GM23338 (cell line): ENCODE measurements around the gene RYR2. TPM values are rescaled to one million over a fixed set of nuclear protein-coding genes. Genes with fewer than 3 reads are reported as not detected.
A peak's percentile ranks its signal among the peaks of the same experiment; 100 is the strongest.
"Not testable (repeated sequence)": the region's sequence is repeated elsewhere in the genome, so short reads cannot be mapped to it uniquely, and the experiment has no call there.

Experiments used
- ATAC-seq: fragments of 200-7000 bp; cut with Tn5 transposase; 3 replicates; pipeline ENCODE4 v1.9.1; 2020
- DNase-seq: peaks from one replicate; pipeline ENCODE4 v3.0.0-alpha.2; 2015; ENCODE audit warnings: low spot score
- H2AFZ ChIP-seq: fragments of 200-600 bp; sonication (generic); 2 replicates; pipeline ENCODE4 v1.8.0; 2016; ENCODE audit warnings: antibody characterized with exemption, mild to moderate bottlenecking, moderate library complexity
- H3F3A ChIP-seq: fragments of 200-600 bp; sonication (generic); replicated peaks from 2 replicates; pipeline ENCODE4 v1.8.0; 2017; ENCODE audit warnings: antibody characterized with exemption, mixed run types, low read depth
- H3K27ac ChIP-seq: fragments of 200-600 bp; sonication (generic); 2 replicates; pipeline ENCODE4 v1.6.1; 2016; ENCODE audit warnings: low read depth
- H3K27me3 ChIP-seq: fragments of 200-600 bp; sonication (generic); 2 replicates; pipeline ENCODE4 v1.8.0; 2016; ENCODE audit warnings: mild to moderate bottlenecking, mixed run types, moderate library complexity; ENCODE audit not compliant: insufficient read depth
- H3K36me3 ChIP-seq: fragments of 200-600 bp; sonication (generic); 2 replicates; pipeline ENCODE4 v1.8.0; 2016; ENCODE audit warnings: mild to moderate bottlenecking; ENCODE audit not compliant: insufficient read depth
- H3K4me1 ChIP-seq: fragments of 200-600 bp; sonication (generic); 2 replicates; pipeline ENCODE4 v1.8.0; 2016; ENCODE audit warnings: mild to moderate bottlenecking, moderate library complexity; ENCODE audit not compliant: insufficient read depth
- H3K4me2 ChIP-seq: fragments of 200-600 bp; sonication (generic); 2 replicates; pipeline ENCODE4 v1.7.1; 2017; ENCODE audit warnings: mixed run types
- H3K4me3 ChIP-seq: fragments of 200-600 bp; sonication (generic); 2 replicates; pipeline ENCODE4 v1.6.1; 2016; ENCODE audit warnings: mixed run types
- H3K79me2 ChIP-seq: fragments of 200-600 bp; sonication (generic); replicated peaks from 2 replicates; pipeline ENCODE4 v1.8.0; 2017; ENCODE audit warnings: mild to moderate bottlenecking; ENCODE audit not compliant: insufficient read depth
- H3K9me2 ChIP-seq: fragments of 200-600 bp; sonication (generic); 2 replicates; pipeline ENCODE4 v1.8.0; 2017; ENCODE audit not compliant: insufficient read depth
- H4K20me1 ChIP-seq: fragments of 200-600 bp; sonication (generic); replicated peaks from 2 replicates; pipeline ENCODE4 v1.8.0; 2017; ENCODE audit warnings: mild to moderate bottlenecking; ENCODE audit not compliant: insufficient read depth
- H3K27ac Mint-ChIP-seq: 2 replicates; pipeline ENCODE4 v1.8.0; 2020; ENCODE audit warnings: inconsistent platforms, mild to moderate bottlenecking, moderate library complexity, mixed read lengths
- H3K27me3 Mint-ChIP-seq: 3 replicates; pipeline ENCODE4 v1.8.0; 2022; ENCODE audit warnings: low read depth, mild to moderate bottlenecking, moderate library complexity, mixed read lengths, inconsistent platforms; ENCODE audit not compliant: insufficient read depth, poor library complexity
- H3K36me3 Mint-ChIP-seq: 3 replicates; pipeline ENCODE4 v1.8.0; 2021; ENCODE audit warnings: low read depth, mild to moderate bottlenecking, inconsistent platforms, moderate library complexity, mixed read lengths
- H3K4me1 Mint-ChIP-seq: 3 replicates; pipeline ENCODE4 v1.8.0; 2020; ENCODE audit warnings: mild to moderate bottlenecking, inconsistent platforms, mixed read lengths
- H3K4me3 Mint-ChIP-seq: 3 replicates; pipeline ENCODE4 v1.8.0; 2021; ENCODE audit warnings: moderate library complexity, mild to moderate bottlenecking, inconsistent platforms, mixed read lengths
- H3K9me3 Mint-ChIP-seq: 3 replicates; pipeline ENCODE4 v1.8.0; 2020; ENCODE audit warnings: moderate library complexity, mild to moderate bottlenecking, inconsistent platforms, mixed read lengths
- CREB1 ChIP-seq: fragments of 250-450 bp; sonication (Bioruptor Pico); IDR thresholded peaks from 2 replicates; pipeline ENCODE4 v1.5.0; 2020; ENCODE audit warnings: low read depth, mild to moderate bottlenecking, moderate library complexity
- EZH2 ChIP-seq: fragments of 200-600 bp; sonication (generic); IDR thresholded peaks from one replicate; pipeline ENCODE4 v1.8.0; 2017; ENCODE audit warnings: antibody characterized with exemption, mild to moderate bottlenecking, low read depth; ENCODE audit not compliant: unreplicated experiment
- EZH2phosphoT487 ChIP-seq: fragments of 200-600 bp; sonication (generic); IDR thresholded peaks from one replicate; pipeline ENCODE4 v1.8.1; 2018; ENCODE audit warnings: antibody characterized with exemption; ENCODE audit not compliant: unreplicated experiment
- JUNB ChIP-seq: IDR thresholded peaks from one replicate; pipeline ENCODE4 v1.6.1; 2016; ENCODE audit warnings: antibody characterized with exemption; ENCODE audit not compliant: unreplicated experiment
- NANOG ChIP-seq: IDR thresholded peaks from 2 replicates; pipeline ENCODE4 v1.6.1; 2016; ENCODE audit warnings: antibody characterized with exemption, borderline replicate concordance
- POLR2AphosphoS5 ChIP-seq: IDR thresholded peaks from 2 replicates; pipeline ENCODE4 v1.6.1; 2016; ENCODE audit warnings: antibody characterized with exemption, low read depth
- STAT1 ChIP-seq: IDR thresholded peaks from one replicate; pipeline ENCODE4 v1.6.1; 2016; ENCODE audit warnings: antibody characterized with exemption; ENCODE audit not compliant: unreplicated experiment
- ZNF114 ChIP-seq: fragments of 250-450 bp; sonication (Bioruptor Pico); IDR thresholded peaks from 2 replicates; pipeline ENCODE4 v1.5.0; 2020; ENCODE audit warnings: mild to moderate bottlenecking, moderate library complexity
- ZNF331 ChIP-seq: fragments of 250-450 bp; sonication (Bioruptor Pico); IDR thresholded peaks from 2 replicates; pipeline ENCODE4 v1.5.0; 2020; ENCODE audit warnings: low read depth, mild to moderate bottlenecking, moderate library complexity
- polyA plus RNA-seq: library from polyadenylated mRNA; unstranded; fragments of >200 nt; fragmentation: Nextera tagmentation; extraction: Ambion mirVana; gene quantifications from 2 replicates; pipeline ENCODE4 v1.2.1, GENCODE V29; 2016
- total RNA-seq: library from RNA; depleted of rRNA; stranded (reverse); fragments of >200 nt; shearing (Covaris generic); gene quantifications from 2 replicates; pipeline ENCODE4 v1.2.3, GENCODE V29; 2014
- TF ChIP-seq, protein P1 (sequence below): IDR thresholded peaks from one replicate; pipeline ENCODE4 v1.6.1; 2018; ENCODE audit warnings: antibody characterized with exemption; ENCODE audit not compliant: unreplicated experiment
- TF ChIP-seq, protein P2 (sequence below): IDR thresholded peaks from 2 replicates; pipeline ENCODE4 v1.6.1; 2016; ENCODE audit warnings: antibody characterized with exemption
- TF ChIP-seq, protein P3 (sequence below), 2 experiments: fragments of 200-600 bp in 1 of 2; sonication (generic) in 1 of 2; conservative IDR thresholded peaks; 2 replicates each; pipeline versions ENCODE4 v1.5.1 to v1.6.1; 2016 to 2017; ENCODE audit warnings: antibody characterized with exemption in 2 of 2, low read depth in 2 of 2, mild to moderate bottlenecking in 2 of 2, moderate library complexity in 1 of 2

RYR2 gene
- total and polyA plus RNA-seq, 2 experiments from 2014 or later, result 8.9 to 10.0 TPM

DNA sequence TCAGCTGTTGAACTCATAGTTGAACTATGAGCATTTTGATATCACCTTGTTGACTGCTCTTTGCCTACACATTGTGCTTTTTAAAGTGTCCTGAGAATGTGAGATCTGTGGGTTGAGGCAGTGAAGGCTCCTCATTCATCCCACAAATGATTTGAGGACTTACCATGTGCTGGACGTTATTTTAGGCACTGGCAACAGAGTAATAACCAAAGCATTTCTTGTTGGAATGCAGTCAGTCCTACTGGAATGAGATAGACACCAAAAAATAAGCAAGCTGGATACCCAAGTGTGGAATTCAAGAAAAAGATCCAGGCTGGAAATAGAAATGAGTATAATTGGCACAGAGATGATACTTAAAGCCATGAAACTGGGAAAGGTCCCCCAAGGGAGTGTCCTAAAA is 775.3 kb downstream of the RYR2 start:
- no peak overlapping the region for H3K4me2 ChIP-seq
- H3K27ac ChIP-seq, result no peak overlapping the region
- Mint-ChIP-seq H3K27ac (no peak overlapping the region), H3K27me3 (no peaks in the 10 kb centered on the region), H3K36me3 (peaks cover 15% of the 10 kb centered on the region; the same call in 2 of the 3 replicates), H3K4me3 (no peak overlapping the region), H3K4me1 (peaks cover 13% of the 10 kb centered on the region), H3K9me3 (peaks cover 6% of the 10 kb centered on the region; the same call in 2 of the 3 replicates)
- no peak overlapping the region for H2AFZ ChIP-seq
- no peaks in the 10 kb centered on the region for H3F3A ChIP-seq
- no peaks in the 10 kb centered on the region for H3K27me3 ChIP-seq
- no peak for ATAC-seq
- no peak for DNase-seq
- H3K9me2 ChIP-seq, result no peaks in the 10 kb centered on the region
- H3K4me3 ChIP-seq, result no peak overlapping the region
- no peak for TF ChIP-seq ZNF114
- no peak for TF ChIP-seq EZH2phosphoT487
- H4K20me1 ChIP-seq, result no peaks in the 10 kb centered on the region
- H3K36me3 ChIP-seq, result no peaks in the 10 kb centered on the region
- H3K4me1 ChIP-seq, result 0 out of 2 replicates have a peak, but pooled peaks cover 10% of the 10 kb centered on the region
- no peaks in the 10 kb centered on the region for H3K79me2 ChIP-seq

DNA sequence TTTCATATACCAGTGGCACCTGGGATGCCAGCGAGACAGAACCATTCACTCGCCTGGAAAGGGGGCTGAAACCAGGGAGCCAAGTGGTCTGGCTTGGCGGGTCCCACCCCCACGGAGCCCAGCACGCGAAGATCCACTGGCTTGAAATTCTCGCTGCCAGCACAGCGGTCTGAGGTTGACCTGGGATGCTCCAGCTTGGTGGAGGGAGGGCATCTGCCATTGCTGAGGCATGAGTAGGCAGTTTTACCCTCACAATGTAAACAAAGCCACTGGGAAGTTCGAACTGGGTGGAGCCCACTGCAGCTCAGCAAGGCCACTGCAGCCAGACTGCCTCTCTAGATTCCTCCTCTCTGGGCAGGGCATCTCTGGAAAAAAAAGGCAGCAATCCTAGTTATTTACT is 778.6 kb downstream of the RYR2 start:
- not testable (repeated sequence) for H3K27me3 Mint-ChIP-seq, ATAC-seq, H3K9me2 ChIP-seq, H3K4me3 ChIP-seq, H3K4me2 ChIP-seq, H3K27me3 ChIP-seq, H2AFZ ChIP-seq, DNase-seq, H3K4me3 Mint-ChIP-seq, H3K4me1 ChIP-seq, H3K4me1 Mint-ChIP-seq, H4K20me1 ChIP-seq, H3K27ac ChIP-seq, H3K79me2 ChIP-seq, H3K27ac Mint-ChIP-seq, H3K36me3 ChIP-seq, H3F3A ChIP-seq
- peaks cover 18% of the 10 kb centered on the region; the same call in 2 of the 3 replicates for H3K36me3 Mint-ChIP-seq
- H3K9me3 Mint-ChIP-seq, result peaks cover 14% of the 10 kb centered on the region; the same call in 2 of the 3 replicates

DNA sequence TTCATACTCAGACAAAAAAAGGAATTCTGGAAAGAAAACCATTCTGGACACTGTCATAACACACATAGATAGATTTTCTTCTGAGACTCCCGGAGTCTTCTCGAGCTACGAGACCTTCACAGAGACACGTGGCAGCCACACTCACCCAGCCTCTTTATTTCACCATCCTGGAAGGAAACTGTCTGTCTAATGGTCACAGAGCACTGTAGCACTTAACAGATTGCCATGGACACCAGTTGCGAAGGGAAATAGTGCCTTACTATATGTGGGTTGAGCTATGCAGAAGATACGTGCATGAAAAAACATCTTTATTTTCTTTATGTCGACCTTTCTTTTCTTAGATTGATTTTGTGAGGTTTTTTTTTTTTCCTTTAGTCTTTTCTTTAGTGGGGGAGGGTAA is 790.9 kb downstream of the RYR2 start:
- Histone ChIP-seq H3K4me1 (peaks cover 37% of the 10 kb centered on the region), H3K27ac (no peak overlapping the region), H3K4me3 (no peak overlapping the region), H3K79me2 (no peaks in the 10 kb centered on the region), H3K36me3 (no peaks in the 10 kb centered on the region), H3K9me2 (peaks cover 7% of the 10 kb centered on the region), H2AFZ (no peak overlapping the region; the same call in 1 of the 2 replicates), H3F3A (no peaks in the 10 kb centered on the region), H3K4me2 (peak overlapping the region; percentile 36), H4K20me1 (no peaks in the 10 kb centered on the region), H3K27me3 (no peaks in the 10 kb centered on the region; the same call in 1 of the 2 replicates)
- no peak overlapping the region for H3K4me3 Mint-ChIP-seq
- H3K4me1 Mint-ChIP-seq, result peaks cover 42% of the 10 kb centered on the region
- ATAC-seq (peak; percentile 41; the same call in 2 of the 3 replicates), DNase-seq (peak; percentile 28)
- H3K9me3 Mint-ChIP-seq, result no peaks in the 10 kb centered on the region; the same call in 2 of the 3 replicates
- H3K27ac Mint-ChIP-seq, result peak overlapping the region; percentile 90
- H3K36me3 Mint-ChIP-seq, result peaks cover 19% of the 10 kb centered on the region
- peaks cover 7% of the 10 kb centered on the region for H3K27me3 Mint-ChIP-seq
- TF ChIP-seq JUNB (no peak), ZNF114 (no peak), ZNF331 (CRISPR knock-in tag) (no peak), EZH2phosphoT487 (no peak), NANOG (no peak), EZH2 (no peak), CREB1 (CRISPR knock-in tag) (no peak), POLR2AphosphoS5 (no peak), STAT1 (no peak)
- TF ChIP-seq, protein P1, sequence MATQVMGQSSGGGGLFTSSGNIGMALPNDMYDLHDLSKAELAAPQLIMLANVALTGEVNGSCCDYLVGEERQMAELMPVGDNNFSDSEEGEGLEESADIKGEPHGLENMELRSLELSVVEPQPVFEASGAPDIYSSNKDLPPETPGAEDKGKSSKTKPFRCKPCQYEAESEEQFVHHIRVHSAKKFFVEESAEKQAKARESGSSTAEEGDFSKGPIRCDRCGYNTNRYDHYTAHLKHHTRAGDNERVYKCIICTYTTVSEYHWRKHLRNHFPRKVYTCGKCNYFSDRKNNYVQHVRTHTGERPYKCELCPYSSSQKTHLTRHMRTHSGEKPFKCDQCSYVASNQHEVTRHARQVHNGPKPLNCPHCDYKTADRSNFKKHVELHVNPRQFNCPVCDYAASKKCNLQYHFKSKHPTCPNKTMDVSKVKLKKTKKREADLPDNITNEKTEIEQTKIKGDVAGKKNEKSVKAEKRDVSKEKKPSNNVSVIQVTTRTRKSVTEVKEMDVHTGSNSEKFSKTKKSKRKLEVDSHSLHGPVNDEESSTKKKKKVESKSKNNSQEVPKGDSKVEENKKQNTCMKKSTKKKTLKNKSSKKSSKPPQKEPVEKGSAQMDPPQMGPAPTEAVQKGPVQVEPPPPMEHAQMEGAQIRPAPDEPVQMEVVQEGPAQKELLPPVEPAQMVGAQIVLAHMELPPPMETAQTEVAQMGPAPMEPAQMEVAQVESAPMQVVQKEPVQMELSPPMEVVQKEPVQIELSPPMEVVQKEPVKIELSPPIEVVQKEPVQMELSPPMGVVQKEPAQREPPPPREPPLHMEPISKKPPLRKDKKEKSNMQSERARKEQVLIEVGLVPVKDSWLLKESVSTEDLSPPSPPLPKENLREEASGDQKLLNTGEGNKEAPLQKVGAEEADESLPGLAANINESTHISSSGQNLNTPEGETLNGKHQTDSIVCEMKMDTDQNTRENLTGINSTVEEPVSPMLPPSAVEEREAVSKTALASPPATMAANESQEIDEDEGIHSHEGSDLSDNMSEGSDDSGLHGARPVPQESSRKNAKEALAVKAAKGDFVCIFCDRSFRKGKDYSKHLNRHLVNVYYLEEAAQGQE, result no peak
- TF ChIP-seq, protein P2, sequence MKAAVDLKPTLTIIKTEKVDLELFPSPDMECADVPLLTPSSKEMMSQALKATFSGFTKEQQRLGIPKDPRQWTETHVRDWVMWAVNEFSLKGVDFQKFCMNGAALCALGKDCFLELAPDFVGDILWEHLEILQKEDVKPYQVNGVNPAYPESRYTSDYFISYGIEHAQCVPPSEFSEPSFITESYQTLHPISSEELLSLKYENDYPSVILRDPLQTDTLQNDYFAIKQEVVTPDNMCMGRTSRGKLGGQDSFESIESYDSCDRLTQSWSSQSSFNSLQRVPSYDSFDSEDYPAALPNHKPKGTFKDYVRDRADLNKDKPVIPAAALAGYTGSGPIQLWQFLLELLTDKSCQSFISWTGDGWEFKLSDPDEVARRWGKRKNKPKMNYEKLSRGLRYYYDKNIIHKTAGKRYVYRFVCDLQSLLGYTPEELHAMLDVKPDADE, result no peak
- TF ChIP-seq, protein P3, sequence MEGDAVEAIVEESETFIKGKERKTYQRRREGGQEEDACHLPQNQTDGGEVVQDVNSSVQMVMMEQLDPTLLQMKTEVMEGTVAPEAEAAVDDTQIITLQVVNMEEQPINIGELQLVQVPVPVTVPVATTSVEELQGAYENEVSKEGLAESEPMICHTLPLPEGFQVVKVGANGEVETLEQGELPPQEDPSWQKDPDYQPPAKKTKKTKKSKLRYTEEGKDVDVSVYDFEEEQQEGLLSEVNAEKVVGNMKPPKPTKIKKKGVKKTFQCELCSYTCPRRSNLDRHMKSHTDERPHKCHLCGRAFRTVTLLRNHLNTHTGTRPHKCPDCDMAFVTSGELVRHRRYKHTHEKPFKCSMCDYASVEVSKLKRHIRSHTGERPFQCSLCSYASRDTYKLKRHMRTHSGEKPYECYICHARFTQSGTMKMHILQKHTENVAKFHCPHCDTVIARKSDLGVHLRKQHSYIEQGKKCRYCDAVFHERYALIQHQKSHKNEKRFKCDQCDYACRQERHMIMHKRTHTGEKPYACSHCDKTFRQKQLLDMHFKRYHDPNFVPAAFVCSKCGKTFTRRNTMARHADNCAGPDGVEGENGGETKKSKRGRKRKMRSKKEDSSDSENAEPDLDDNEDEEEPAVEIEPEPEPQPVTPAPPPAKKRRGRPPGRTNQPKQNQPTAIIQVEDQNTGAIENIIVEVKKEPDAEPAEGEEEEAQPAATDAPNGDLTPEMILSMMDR (conservative IDR thresholded peaks at IDR 0.05; ENCODE audit: low read depth in 2 of 2), result no peak
